ENCODE data around the gene GRXCR1.

GRXCR1 gene

GRCh38 chr4:42917296-42917695, 24.8 kb downstream of the GRXCR1 start:
- H3K4me3 ChIP-seq (replicated peaks in 1 of 2; ENCODE audit: low read depth in 2 of 2, low read length in 2 of 2): no peak overlapping the region
- TF ChIP-seq CTCF (IDR thresholded peaks at IDR 0.05; ENCODE audit: low read depth, low read length): no peak
- no peak for DNase-seq (ENCODE audit: low read depth in 2 of 2)

- no peak overlapping the region for H3K4me3 ChIP-seq (replicated peaks in 1 of 2; ENCODE audit: low read depth in 2 of 2, low read length in 2 of 2)
- no peak for DNase-seq (ENCODE audit: low read depth in 2 of 2)
- TF ChIP-seq CTCF (IDR thresholded peaks at IDR 0.05; ENCODE audit: low read depth, low read length): no peak
Observed at GRCh38 chr4:42923431-42923830, 30.9 kb downstream of the GRXCR1 start.

- no peak for DNase-seq (ENCODE audit: low read depth in 2 of 2)
- no peak for TF ChIP-seq CTCF (IDR thresholded peaks at IDR 0.05; ENCODE audit: low read depth, low read length)
- H3K4me3 ChIP-seq (replicated peaks in 1 of 2; ENCODE audit: low read depth in 2 of 2, low read length in 2 of 2): no peak overlapping the region
Observed at GRCh38 chr4:42925921-42926320, 33.4 kb downstream of the GRXCR1 start.

GRCh38 chr4:42927946-42928345, 35.4 kb downstream of the GRXCR1 start:
- no peak for TF ChIP-seq CTCF (IDR thresholded peaks at IDR 0.05; ENCODE audit: low read depth, low read length)
- no peak overlapping the region for H3K4me3 ChIP-seq (replicated peaks in 1 of 2; ENCODE audit: low read depth in 2 of 2, low read length in 2 of 2)
- DNase-seq (ENCODE audit: low read depth in 2 of 2): no peak

GRCh38 chr4:42928582-42928981, 36.1 kb downstream of the GRXCR1 start:
- DNase-seq (ENCODE audit: low read depth in 2 of 2): no peak
- H3K4me3 ChIP-seq (replicated peaks in 1 of 2; ENCODE audit: low read depth in 2 of 2, low read length in 2 of 2): no peak overlapping the region
- TF ChIP-seq CTCF (IDR thresholded peaks at IDR 0.05; ENCODE audit: low read depth, low read length): no peak

GRCh38 chr4:42942216-42942615, 49.7 kb downstream of the GRXCR1 start:
- no peak overlapping the region for H3K4me3 ChIP-seq (replicated peaks in 1 of 2; ENCODE audit: low read depth in 2 of 2, low read length in 2 of 2)
- DNase-seq (ENCODE audit: low read depth in 2 of 2): no peak
- no peak for TF ChIP-seq CTCF (IDR thresholded peaks at IDR 0.05; ENCODE audit: low read depth, low read length)

GRCh38 chr4:42945874-42946273, 53.4 kb downstream of the GRXCR1 start:
- H3K4me3 ChIP-seq (replicated peaks in 1 of 2; ENCODE audit: low read depth in 2 of 2, low read length in 2 of 2): no peak overlapping the region
- DNase-seq (ENCODE audit: low read depth in 2 of 2): no peak
- no peak for TF ChIP-seq CTCF (IDR thresholded peaks at IDR 0.05; ENCODE audit: low read depth, low read length)

All from cardiac fibroblast (primary cell).